GM06990 (cell line): ENCODE measurements around the gene PURA.

Experiments used
- DNase-seq: peaks from one replicate; pipeline ENCODE4 v3.0.0-alpha.2; 2011; ENCODE audit not compliant: insufficient read length; ENCODE audit errors: extremely low read depth
- H3K27me3 ChIP-seq: replicated peaks from 2 replicates; pipeline ENCODE4 v1.6.0; 2011; ENCODE audit warnings: low read length; ENCODE audit not compliant: control insufficient read depth, insufficient read depth
- H3K36me3 ChIP-seq: 2 replicates; pipeline ENCODE4 v1.5.1; 2011; ENCODE audit warnings: low read length; ENCODE audit not compliant: control insufficient read depth, insufficient read depth
- H3K4me3 ChIP-seq: replicated peaks from 2 replicates; pipeline ENCODE4 v1.5.1; 2011; ENCODE audit warnings: low read depth, mild to moderate bottlenecking, control low read depth, low read length
- TF ChIP-seq, protein P1 (sequence below): IDR thresholded peaks from 2 replicates; pipeline ENCODE4 v1.5.1; 2011; ENCODE audit warnings: low read length, control low read depth, mild to moderate bottlenecking, inconsistent platforms; ENCODE audit not compliant: insufficient read depth, poor library complexity, severe bottlenecking

PURA gene

DNA sequence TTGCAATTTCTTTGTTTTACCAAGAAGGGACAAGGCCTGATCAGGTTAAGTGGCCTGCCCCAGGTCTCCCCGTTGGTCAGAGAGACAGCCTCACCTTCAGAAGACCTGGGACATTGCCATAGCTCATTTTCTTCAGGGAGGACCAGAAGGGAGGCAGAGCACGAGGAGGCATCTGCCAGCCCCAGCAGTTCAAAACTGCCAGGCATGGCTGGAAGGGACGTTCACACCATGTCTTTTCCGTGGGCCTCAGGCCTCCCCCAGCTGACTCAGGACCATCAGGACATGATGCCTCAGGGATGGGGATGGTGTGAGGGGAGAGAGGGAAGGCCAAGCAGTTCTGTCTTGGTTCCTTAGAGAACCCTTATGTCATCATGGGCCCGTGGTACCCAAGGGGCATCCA is 28.3 kb downstream of the PURA start:
- TF ChIP-seq, protein P1, sequence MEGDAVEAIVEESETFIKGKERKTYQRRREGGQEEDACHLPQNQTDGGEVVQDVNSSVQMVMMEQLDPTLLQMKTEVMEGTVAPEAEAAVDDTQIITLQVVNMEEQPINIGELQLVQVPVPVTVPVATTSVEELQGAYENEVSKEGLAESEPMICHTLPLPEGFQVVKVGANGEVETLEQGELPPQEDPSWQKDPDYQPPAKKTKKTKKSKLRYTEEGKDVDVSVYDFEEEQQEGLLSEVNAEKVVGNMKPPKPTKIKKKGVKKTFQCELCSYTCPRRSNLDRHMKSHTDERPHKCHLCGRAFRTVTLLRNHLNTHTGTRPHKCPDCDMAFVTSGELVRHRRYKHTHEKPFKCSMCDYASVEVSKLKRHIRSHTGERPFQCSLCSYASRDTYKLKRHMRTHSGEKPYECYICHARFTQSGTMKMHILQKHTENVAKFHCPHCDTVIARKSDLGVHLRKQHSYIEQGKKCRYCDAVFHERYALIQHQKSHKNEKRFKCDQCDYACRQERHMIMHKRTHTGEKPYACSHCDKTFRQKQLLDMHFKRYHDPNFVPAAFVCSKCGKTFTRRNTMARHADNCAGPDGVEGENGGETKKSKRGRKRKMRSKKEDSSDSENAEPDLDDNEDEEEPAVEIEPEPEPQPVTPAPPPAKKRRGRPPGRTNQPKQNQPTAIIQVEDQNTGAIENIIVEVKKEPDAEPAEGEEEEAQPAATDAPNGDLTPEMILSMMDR: no peak
- Histone ChIP-seq H3K36me3 (no peaks in the 10 kb centered on the region), H3K27me3 (no peaks in the 10 kb centered on the region; the same call in 1 of the 2 replicates), H3K4me3 (no peak overlapping the region)
- no peak for DNase-seq

DNA sequence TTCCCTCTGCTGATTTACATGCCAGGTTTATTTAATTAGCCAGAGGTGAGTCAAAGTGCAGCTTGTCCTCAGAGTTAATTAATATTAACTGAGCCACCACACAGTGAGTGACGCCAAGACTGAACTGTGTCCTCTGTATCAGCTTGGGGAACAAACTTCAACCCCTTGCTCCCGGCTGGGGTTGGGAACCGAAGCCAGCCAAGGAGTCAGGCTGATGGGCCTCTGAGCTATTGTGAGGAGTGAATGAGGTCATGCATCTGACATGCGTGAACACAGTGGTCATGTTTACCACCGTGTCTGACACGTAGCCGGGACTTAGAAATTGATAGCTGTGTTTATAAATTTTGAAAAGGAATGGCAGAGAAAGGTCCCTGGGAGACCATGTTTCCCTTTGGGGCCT is 28.9 kb downstream of the PURA start:
- TF ChIP-seq, protein P1: no peak
- H3K27me3 ChIP-seq: no peaks in the 10 kb centered on the region; the same call in 1 of the 2 replicates
- no peaks in the 10 kb centered on the region for H3K36me3 ChIP-seq
- no peak overlapping the region for H3K4me3 ChIP-seq
- DNase-seq: no peak

DNA sequence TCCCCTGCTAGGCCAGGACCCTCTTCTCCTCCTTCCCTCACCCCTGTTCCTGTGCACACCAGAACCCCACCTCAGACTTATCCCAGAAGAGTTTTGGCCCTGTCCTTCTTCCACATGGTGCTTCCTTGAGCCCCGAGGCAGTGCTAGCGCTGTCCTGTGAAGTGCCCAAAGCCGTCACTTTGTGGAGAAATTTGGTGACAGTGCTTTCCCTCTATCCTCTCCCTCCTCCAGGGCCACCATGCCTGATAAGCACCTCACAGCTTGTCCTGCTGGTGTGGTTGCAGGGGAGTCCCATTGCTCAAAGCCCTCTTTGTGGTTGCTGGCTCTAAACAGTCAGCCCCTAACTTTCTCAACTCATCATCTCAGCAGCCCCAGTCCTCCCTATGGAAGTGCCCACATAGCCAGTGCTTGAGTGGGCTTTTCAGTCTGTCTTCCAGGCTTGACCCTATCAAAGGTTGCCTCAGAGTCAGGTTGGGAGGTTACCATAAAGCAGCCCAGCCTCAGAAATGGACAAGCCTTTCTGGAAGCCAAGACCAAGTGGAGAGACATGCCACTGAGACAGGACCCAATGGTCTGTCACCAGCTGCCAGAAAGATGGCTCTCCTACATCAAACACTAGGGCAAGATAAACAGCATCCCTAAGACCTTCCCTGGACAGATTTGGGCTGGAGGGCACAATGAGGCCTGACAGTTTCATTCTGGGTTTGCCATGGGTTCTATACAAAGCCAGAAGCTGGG is 29.8 kb downstream of the PURA start:
- TF ChIP-seq, protein P1: no peak

DNA sequence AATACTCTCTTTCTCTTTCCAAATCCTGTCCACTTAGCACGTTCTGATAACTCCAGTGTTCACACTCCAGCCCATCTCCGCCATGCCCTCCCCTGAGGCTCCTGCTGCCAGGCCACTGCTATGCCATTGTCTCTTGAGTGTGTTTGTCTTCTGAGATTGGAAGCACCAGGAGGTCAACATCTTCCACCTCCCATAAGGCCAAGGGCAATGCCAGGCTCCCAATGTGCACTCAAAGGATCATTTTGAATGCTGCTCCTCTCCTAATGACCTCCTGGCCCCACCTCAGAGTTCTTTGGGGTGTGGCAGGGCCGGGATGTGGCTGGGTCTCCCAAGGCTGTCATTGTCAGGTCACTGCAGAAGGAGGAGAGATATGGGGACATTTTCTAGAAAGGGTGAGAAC is 31.3 kb downstream of the PURA start:
- Histone ChIP-seq H3K27me3 (no peaks in the 10 kb centered on the region; the same call in 1 of the 2 replicates), H3K4me3 (no peak overlapping the region), H3K36me3 (no peaks in the 10 kb centered on the region)
- no peak for DNase-seq
- TF ChIP-seq, protein P1: no peak

More for the DNA sequence above, 29.8 kb downstream of the PURA start:
- no peak for DNase-seq
- Histone ChIP-seq H3K4me3 (no peak overlapping the region), H3K27me3 (no peaks in the 10 kb centered on the region; the same call in 1 of the 2 replicates), H3K36me3 (no peaks in the 10 kb centered on the region)

DNA sequence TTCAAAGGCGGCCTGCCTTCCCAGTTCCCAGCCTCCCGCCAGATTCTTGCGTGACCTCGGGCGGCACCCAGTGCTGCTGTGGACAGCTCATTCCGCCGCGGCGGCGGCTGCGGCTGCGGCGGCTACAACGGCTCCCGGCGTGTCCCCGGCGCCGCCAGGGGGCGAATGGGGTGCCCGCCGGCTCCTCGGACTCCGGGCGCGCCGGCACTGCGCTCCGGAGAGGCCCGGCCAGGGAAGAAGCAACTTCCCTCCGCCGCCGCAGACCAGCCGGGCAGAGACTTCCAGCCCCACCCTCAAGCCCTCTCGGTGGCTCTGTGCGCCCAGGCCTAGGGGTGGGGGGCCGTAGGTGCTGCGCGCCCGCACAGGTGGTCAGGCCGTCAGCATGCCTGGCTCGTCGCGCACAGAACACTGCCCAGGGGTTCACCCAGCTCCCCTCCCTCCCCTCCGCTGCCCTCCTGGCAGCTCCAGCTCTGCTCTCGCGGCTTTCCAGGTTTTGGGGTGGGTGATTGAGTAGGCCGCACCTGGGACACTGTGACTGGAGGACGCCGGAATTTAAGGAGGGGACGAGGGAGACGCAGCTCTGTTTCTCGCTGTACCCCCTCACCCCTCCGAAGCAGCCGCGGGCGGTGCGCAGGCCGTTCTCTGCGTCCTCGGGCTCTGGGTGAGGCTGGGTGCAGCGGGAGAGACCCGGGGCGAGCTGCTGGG is 32.1 kb downstream of the PURA start:
- H3K36me3 ChIP-seq: no peaks in the 10 kb centered on the region
- DNase-seq: peak; percentile 70
- TF ChIP-seq, protein P1: peak; percentile 32
- peak overlapping the region; percentile 43 for H3K4me3 ChIP-seq
- no peaks in the 10 kb centered on the region; the same call in 1 of the 2 replicates for H3K27me3 ChIP-seq

DNA sequence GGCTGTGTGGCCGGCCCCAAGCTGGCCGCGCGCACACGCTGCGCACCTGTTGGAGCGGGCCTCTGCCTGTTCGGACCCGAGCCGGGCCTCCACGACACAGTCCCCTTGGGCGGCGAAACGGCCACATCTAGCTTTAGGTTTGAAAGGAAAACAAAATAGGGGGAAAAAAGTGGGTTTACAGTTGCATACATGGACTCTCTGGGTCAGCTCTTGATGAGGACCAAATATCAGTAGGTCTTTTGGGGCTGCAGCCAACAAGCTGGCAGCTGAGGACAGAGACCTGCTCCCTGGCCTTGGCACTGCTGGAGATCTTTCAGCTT is 32.6 kb downstream of the PURA start:
- no peak for DNase-seq
- TF ChIP-seq, protein P1: no peak
- H3K4me3 ChIP-seq: no peak overlapping the region
- no peaks in the 10 kb centered on the region; the same call in 1 of the 2 replicates for H3K27me3 ChIP-seq
- H3K36me3 ChIP-seq: no peaks in the 10 kb centered on the region
